ENCODE measurements around the gene PRKCH.

GRCh38 chr14:61320806-61321384 is 484 bp upstream of the PRKCH start:
- TF ChIP-seq, protein P1, sequence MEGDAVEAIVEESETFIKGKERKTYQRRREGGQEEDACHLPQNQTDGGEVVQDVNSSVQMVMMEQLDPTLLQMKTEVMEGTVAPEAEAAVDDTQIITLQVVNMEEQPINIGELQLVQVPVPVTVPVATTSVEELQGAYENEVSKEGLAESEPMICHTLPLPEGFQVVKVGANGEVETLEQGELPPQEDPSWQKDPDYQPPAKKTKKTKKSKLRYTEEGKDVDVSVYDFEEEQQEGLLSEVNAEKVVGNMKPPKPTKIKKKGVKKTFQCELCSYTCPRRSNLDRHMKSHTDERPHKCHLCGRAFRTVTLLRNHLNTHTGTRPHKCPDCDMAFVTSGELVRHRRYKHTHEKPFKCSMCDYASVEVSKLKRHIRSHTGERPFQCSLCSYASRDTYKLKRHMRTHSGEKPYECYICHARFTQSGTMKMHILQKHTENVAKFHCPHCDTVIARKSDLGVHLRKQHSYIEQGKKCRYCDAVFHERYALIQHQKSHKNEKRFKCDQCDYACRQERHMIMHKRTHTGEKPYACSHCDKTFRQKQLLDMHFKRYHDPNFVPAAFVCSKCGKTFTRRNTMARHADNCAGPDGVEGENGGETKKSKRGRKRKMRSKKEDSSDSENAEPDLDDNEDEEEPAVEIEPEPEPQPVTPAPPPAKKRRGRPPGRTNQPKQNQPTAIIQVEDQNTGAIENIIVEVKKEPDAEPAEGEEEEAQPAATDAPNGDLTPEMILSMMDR (IDR thresholded peaks at IDR 0.05 in 2 of 3, conservative IDR thresholded peaks at IDR 0.05 in 1 of 3; ENCODE audit: control insufficient read depth in 2 of 3, extremely low read depth in 1 of 3, insufficient read depth in 1 of 3, low read depth in 3 of 3, low read length in 3 of 3) = no peak
- no peak for TF ChIP-seq SIX5 (IDR thresholded peaks at IDR 0.05; ENCODE audit: low read depth, low read length, severe bottlenecking)
- TF ChIP-seq HDAC2 (IDR thresholded peaks at IDR 0.05) = no peak
- TF ChIP-seq NR2C2 (IDR thresholded peaks at IDR 0.05; ENCODE audit: borderline replicate concordance, control insufficient read depth, insufficient read length, low read depth) = no peak
- TF ChIP-seq NBN (IDR thresholded peaks at IDR 0.05) = no peak
- TF ChIP-seq CBX5 (IDR thresholded peaks at IDR 0.05; ENCODE audit: low read depth) = no peak
- no peak for TF ChIP-seq JUND (IDR thresholded peaks at IDR 0.05; ENCODE audit: low read depth, low read length)
- no peak for TF ChIP-seq TAF1 (IDR thresholded peaks at IDR 0.05; ENCODE audit: borderline replicate concordance, low read depth, low read length)
- TF ChIP-seq POLR2AphosphoS5 (IDR thresholded peaks at IDR 0.05; ENCODE audit: low read length) = no peak

Measured in GM12878 (cell line).